MCF 10A (cell line): ENCODE results near the gene CCDC33. TPM values are rescaled to one million over a fixed set of nuclear protein-coding genes. Genes with fewer than 3 reads are reported as not detected.

ENCODE experiments used
- BruUV-seq: library from RNA; stranded (reverse); fragments of 400-500 nt; replicated peaks from 2 replicates; lab custom pipeline; 2021; lab: Mats Ljungman, UMichigan
- CTCF ChIA-PET: fragments of 300-600 bp; sonication (Branson Sonifier 250); formaldehyde crosslinking; extraction: SDS; loops from one replicate; lab custom pipeline; 2021; ENCODE audit warnings: antibody characterized with exemption, inconsistent platforms; lab: Yijun Ruan, JAX
- POLR2A ChIA-PET: fragments of 300-600, 350-650 bp; sonication (Branson Sonifier 250); formaldehyde crosslinking; extraction: SDS; loops from one replicate; lab custom pipeline; 2020; ENCODE audit warnings: antibody characterized with exemption, inconsistent platforms; lab: Yijun Ruan, JAX
- DNase-seq: peaks from one replicate; pipeline ENCODE4 v3.0.0-alpha.2; 2018; ENCODE audit not compliant: unreplicated experiment
- H3K27ac Mint-ChIP-seq: one replicate; pipeline ENCODE4 v1.8.0; 2022; ENCODE audit warnings: mild to moderate bottlenecking, low read depth, mixed read lengths; ENCODE audit not compliant: unreplicated experiment
- H3K27me3 Mint-ChIP-seq: one replicate; pipeline ENCODE4 v1.8.0; 2022; ENCODE audit warnings: mixed read lengths; ENCODE audit not compliant: insufficient read depth, unreplicated experiment
- H3K36me3 Mint-ChIP-seq: one replicate; pipeline ENCODE4 v1.8.0; 2022; ENCODE audit warnings: mild to moderate bottlenecking, moderate library complexity, mixed read lengths; ENCODE audit not compliant: insufficient read depth, unreplicated experiment
- H3K4me1 Mint-ChIP-seq: one replicate; pipeline ENCODE4 v1.8.0; 2022; ENCODE audit warnings: mixed read lengths; ENCODE audit not compliant: insufficient read depth, unreplicated experiment
- H3K4me3 Mint-ChIP-seq: one replicate; pipeline ENCODE4 v1.8.0; 2022; ENCODE audit warnings: mild to moderate bottlenecking, moderate library complexity, mixed read lengths; ENCODE audit not compliant: unreplicated experiment
- H3K9me3 Mint-ChIP-seq: one replicate; pipeline ENCODE4 v1.8.0; 2022; ENCODE audit warnings: mixed read lengths; ENCODE audit not compliant: unreplicated experiment
- intact Hi-C: fragments of 100-400 bp; cut with micrococcal nuclease; formaldehyde crosslinking; loops from 2 replicates; pipeline ENCODE4 v1.14.1; 2022
- total RNA-seq: library from RNA; stranded (reverse); gene quantifications from 2 replicates; pipeline ENCODE4 v1.2.3, GENCODE V29; 2022
- TF ChIP-seq, protein P1 (sequence below): fragments of 200-600 bp; IDR thresholded peaks from one replicate; pipeline ENCODE4 v1.8.0; 2022; ENCODE audit warnings: antibody characterized with exemption, mild to moderate bottlenecking; ENCODE audit not compliant: unreplicated experiment

The CCDC33 gene
- total RNA-seq, 1 experiment from 2014 or later = not detected

DNA sequence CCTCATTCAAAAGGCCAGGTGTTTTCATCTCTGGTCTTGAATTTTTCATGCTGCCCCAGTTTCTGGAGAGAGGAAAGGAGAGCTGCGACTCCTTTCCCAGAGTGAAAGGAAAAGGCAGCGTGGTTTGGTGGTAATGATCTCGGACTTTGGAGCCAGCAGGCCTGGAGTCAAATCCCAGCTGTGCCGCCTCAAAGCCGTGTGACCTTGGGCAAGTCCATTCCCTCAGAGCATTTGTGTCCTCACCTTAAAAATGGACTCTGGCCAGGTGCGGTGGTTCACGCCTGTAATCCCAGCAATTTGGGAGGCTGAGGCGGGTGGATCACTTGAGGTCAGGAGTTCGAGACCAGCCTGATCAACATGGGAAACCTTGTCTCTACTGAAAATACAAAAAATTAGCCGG, 4.7 kb upstream of the CCDC33 start:
- intact Hi-C loops = no loop called here
- no peak overlapping the region for H3K4me3 Mint-ChIP-seq
- peaks cover 6% of the 10 kb centered on the region for H3K36me3 Mint-ChIP-seq
- DNase-seq = no peak
- no peak overlapping the region for H3K27ac Mint-ChIP-seq
- no peaks in the 10 kb centered on the region for H3K4me1 Mint-ChIP-seq
- BruUV-seq = no TSS peak
- POLR2A ChIA-PET = no interaction called here
- TF ChIP-seq, protein P1, sequence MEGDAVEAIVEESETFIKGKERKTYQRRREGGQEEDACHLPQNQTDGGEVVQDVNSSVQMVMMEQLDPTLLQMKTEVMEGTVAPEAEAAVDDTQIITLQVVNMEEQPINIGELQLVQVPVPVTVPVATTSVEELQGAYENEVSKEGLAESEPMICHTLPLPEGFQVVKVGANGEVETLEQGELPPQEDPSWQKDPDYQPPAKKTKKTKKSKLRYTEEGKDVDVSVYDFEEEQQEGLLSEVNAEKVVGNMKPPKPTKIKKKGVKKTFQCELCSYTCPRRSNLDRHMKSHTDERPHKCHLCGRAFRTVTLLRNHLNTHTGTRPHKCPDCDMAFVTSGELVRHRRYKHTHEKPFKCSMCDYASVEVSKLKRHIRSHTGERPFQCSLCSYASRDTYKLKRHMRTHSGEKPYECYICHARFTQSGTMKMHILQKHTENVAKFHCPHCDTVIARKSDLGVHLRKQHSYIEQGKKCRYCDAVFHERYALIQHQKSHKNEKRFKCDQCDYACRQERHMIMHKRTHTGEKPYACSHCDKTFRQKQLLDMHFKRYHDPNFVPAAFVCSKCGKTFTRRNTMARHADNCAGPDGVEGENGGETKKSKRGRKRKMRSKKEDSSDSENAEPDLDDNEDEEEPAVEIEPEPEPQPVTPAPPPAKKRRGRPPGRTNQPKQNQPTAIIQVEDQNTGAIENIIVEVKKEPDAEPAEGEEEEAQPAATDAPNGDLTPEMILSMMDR = no peak
- CTCF ChIA-PET = interaction anchor here (0.7 kb wide), 1 partner anchor 71 kb away, joined by 3 read pairs; no protein-coding TSS in a partner anchor
- H3K27me3 Mint-ChIP-seq = peaks cover 28% of the 10 kb centered on the region
- no peaks in the 10 kb centered on the region for H3K9me3 Mint-ChIP-seq

DNA sequence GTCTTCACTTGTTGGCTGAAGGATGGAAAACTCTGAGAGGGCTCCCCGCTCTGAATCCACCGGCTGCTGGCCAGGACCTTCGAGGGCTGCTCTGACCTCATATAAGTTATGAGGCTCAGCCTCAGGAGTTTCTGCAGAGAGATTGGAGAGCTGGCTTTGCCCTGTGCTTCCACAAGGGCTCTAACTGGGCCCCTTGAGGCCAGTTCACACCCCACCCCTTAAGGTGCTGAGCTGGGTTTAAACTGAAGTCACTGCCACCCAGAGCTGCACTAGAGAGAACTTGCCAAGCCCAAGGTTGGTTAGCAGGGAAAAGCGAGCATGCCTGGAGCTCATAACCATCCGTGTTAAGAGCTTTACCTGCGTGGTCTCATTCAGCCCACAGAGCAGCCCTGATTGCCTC, 2.8 kb upstream of the CCDC33 start:
- no peaks in the 10 kb centered on the region for H3K9me3 Mint-ChIP-seq
- POLR2A ChIA-PET = no interaction called here
- TF ChIP-seq, protein P1 = no peak
- no TSS peak for BruUV-seq
- CTCF ChIA-PET = interaction anchor here (0.6 kb wide), 1 partner anchor 453 kb away, joined by 3 read pairs; no protein-coding TSS in a partner anchor
- intact Hi-C loops = no loop called here
- H3K36me3 Mint-ChIP-seq = peaks cover 6% of the 10 kb centered on the region
- H3K4me3 Mint-ChIP-seq = no peak overlapping the region
- no peak overlapping the region for H3K27ac Mint-ChIP-seq
- H3K27me3 Mint-ChIP-seq = peaks cover 24% of the 10 kb centered on the region
- no peak for DNase-seq
- H3K4me1 Mint-ChIP-seq = no peaks in the 10 kb centered on the region

DNA sequence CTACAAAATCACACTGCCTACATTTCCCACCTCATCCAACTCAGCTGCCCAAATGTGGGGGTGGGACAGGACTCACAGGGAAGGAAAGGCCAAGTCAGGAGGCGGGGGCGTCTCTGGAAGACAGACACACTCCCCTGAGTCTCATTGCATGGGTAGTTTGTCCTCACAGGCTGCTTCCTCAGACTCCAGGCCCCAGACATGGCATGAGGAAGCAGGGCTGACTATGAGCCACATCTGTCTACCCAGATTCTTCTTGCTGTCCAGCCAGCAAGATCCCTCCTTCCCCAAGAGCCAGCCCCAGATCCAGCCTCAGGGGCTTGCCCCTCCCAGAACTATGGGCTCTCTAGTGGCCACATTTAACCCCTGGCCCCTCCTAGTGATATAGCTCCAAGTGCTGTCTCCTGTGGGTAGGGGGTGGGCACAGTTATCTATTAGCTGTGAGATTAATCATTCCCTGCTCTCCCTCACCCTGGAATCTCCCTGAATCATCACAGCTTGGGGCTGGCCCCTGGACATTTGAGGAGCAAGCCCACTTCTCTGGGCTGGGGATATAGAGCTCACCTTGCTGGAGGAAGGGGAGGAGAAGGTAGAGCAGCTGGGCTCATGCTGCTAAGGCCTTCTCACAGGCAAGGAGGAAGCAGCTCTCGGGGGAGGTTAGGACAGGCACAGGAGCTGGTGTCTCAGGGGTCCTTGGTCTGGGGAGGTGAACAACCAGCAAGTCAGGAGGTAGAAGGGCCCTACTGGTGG, 2.1 kb upstream of the CCDC33 start:
- intact Hi-C loops = no loop called here
- ChIA-PET CTCF (interaction anchor here (0.6 kb wide), 1 partner anchor 454 kb away, joined by 3 read pairs; no protein-coding TSS in a partner anchor), POLR2A (no interaction called here)
- H3K27ac Mint-ChIP-seq = no peak overlapping the region
- no peaks in the 10 kb centered on the region for H3K9me3 Mint-ChIP-seq
- peaks cover 6% of the 10 kb centered on the region for H3K36me3 Mint-ChIP-seq
- H3K4me1 Mint-ChIP-seq = no peaks in the 10 kb centered on the region
- no peak overlapping the region for H3K4me3 Mint-ChIP-seq
- no TSS peak for BruUV-seq
- no peak for DNase-seq
- peaks cover 24% of the 10 kb centered on the region for H3K27me3 Mint-ChIP-seq
- TF ChIP-seq, protein P1 = no peak

DNA sequence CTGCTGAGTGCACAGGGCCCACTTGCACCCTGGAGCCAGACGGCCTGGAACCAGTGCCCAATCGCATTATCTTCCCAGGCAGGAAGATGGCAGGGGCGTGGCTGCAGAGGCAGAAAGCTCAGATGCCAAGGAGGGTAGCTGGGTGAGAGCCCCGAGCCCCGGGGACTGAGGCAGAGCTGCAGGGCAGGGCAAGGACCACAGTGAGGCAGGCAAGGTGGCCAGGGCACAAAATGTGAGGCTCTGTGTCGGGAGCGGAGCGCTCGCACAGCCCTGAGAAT, 1.6 kb upstream of the CCDC33 start:
- Mint-ChIP-seq H3K27ac (no peak overlapping the region), H3K36me3 (peaks cover 6% of the 10 kb centered on the region), H3K4me1 (no peaks in the 10 kb centered on the region), H3K4me3 (no peak overlapping the region), H3K27me3 (peaks cover 21% of the 10 kb centered on the region), H3K9me3 (no peaks in the 10 kb centered on the region)
- CTCF ChIA-PET = no interaction called here
- intact Hi-C loops = no loop called here
- no peak for DNase-seq
- POLR2A ChIA-PET = no interaction called here
- no TSS peak for BruUV-seq
- TF ChIP-seq, protein P1 = no peak
